ENCODE results near the gene EYS.

EYS gene

DNA sequence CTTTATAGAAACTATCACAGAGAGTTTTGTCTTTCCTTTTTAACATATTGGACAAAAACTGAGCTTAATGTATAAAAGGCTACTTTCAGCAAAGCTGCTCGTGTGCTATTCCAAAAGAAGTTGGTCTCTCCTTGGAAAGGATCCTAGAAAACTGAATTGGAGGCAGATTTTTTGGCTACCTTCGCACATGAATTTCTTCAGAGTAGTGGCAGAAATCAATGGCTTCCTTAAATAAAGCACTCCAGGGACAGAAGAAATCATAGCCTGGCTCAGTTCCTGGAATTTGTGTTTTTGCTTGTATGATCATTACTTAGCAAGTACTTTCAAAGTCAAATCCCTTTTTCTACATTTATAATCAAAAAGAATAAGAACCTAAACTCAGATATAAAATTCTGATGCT, 1291.1 kb downstream of the EYS start:
- no peak for DNase-seq

DNA sequence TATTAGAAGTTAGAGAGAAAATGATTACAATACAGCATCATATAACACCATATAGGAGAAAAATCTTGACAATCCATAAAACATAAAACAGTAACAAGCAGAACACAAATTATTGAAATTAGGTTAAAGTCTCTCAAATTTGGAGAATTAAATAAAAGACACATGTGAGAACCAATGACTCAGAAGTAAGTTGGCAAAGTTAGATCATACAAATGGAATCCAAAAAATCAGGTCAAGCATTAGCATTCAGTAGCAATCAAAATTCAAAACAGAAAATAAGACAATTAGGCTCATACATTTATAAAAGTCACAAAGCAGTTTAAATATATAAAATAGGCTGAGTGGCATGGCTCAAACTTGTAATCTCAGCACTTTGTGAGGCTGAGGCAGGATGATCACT, 1295.8 kb downstream of the EYS start:
- DNase-seq: no peak

DNA sequence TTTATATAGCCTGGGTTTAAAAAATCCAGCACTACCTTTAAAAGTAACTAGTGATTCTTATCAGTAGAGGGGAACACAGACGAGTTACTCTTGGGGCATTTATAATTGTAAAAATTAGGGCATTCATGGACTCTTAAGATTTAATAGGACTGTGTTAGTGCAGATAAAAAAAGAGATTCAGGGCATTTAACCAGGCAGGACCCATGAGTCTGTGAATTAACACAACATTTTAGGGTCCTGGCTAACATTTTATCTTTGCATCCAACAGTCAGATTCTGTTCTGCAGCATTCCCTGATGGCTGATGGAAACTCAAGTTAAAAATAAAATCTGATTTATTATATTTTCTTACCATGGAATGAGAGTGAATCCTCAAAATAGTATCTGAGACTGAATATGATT, 1297.1 kb downstream of the EYS start:
- no peak for DNase-seq

DNA sequence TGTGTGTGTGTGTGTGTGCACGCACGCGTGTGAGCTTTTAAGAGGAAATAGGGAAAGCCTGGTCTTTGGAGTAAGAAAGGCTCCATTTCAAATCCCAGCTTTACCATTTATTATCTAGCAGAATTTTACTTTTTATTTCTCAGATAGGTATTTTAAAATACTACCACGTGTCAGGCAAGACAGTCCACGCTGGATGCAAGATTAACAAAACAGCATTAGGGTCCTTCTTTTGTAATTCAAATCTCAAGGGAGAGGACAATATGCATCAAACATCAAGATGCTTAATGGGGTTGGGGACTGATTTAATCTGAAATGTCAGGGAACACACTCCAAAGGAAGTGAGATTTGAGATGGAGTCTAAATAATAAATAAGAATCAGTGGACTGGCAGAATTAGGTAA, 1302.6 kb downstream of the EYS start:
- DNase-seq: no peak

DNA sequence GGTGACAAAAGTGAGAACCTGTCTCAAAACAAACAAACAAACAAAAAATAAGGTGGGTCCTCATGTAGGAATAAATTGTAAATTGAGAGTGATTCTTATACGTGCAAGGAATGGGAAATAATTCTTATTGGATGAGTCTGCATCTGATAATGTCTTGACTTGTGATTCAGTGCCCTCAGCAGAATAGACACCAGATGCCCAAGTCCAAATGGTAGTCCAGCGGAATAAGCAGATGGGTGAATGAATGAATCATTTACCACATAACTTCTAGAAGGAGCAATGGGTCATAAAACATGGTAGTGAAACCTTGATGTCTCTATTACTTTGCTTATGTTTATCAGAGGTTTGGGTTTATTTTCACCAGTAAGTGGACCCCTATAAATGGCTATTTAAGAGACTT, 1323.7 kb downstream of the EYS start:
- DNase-seq: no peak

DNA sequence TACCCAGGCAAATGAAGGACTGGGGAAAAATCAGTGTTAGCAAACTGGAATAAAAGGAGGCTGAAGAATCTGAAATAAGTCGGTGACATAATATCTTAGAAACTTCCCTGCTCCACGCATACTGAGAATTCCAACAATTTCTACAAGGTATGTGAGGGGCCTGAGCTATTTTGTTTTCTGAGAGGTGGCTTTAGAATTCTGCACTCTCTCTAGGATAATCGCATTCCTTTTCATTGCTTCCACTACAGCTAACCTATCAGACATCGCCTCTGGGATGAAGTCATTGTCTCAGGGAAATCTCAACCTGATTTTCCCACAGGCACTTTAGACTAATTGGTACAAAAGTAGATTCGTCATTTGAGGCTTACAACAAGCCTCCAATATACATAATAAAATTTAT, 1330.6 kb downstream of the EYS start:
- DNase-seq: no peak

DNA sequence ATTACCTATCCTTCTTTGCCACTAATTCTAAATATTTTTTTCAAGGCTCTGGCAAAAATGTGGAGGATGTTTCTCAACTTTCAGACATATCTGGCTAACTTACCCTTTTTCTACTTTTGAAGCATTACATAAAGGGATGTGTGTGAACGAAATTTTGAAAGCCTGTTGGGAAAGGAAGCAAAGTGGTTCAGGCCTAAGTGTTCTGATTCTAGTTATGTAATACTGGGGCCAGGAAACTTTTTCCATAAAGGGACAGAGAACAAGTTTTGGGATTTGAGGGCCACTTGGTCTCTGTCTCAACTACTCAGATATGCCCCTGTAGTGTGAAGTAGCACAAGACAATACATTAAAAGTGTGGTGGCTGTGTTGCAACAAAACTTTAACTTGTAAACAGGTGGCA, 1349.6 kb downstream of the EYS start:
- no peak for DNase-seq

DNA sequence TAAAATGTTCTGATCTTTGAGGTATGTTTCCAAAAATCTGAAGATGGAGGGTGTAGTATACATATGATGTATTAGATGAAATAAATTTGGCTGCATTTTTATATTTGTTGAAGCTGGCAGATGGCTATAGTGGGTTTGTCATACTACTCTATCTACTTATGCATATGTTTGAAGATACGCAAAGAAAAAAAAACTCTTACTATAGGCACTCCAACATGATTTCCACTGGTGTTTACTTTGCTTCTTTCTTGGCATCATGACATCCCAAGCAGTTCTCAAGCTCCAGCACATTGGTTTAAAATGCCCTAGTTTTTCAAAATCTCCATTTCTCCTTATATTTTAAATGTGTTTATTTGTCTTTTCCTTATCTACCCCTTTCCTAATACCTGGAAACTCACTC, 1359.6 kb downstream of the EYS start:
- DNase-seq: no peak

DNA sequence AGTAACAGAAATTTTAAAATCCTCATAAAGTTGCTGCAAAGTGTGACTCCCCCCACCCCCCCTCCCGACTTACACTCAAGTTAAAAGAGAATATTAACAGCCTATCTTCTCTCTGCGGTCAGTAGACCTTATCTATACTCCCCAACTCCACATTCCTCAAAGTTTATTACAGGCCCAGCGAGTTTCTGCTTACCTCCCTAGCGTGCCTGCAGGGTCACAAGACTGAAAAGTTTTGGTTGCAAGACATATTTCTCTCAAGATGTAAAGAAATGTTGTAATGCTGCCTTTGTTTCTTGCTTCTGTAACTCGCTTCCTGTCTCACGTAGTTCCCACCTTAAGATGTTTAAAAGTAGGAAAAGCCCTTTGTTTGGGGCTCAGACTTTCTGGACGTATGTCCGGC, 1371.8 kb downstream of the EYS start:
- DNase-seq: no peak

DNA sequence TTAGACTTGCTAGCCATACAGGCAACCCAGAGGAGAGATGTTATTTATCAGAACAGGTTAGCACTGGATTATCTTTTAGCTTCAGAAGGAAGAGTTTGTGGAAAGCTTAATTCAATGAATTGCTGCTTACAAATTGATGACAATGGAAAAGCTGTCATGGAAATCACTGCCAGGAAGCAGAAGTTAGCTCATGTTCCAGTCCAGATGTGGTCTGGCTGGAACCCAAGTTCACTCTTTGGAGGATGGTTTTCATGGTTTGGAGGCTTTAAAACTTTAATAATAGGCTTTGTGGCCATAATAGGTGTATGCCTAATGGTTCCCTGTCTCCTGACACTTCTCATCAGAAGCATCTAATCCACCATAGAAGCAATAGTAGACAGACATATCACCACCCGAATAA, 1372.4 kb downstream of the EYS start:
- no peak for DNase-seq

DNA sequence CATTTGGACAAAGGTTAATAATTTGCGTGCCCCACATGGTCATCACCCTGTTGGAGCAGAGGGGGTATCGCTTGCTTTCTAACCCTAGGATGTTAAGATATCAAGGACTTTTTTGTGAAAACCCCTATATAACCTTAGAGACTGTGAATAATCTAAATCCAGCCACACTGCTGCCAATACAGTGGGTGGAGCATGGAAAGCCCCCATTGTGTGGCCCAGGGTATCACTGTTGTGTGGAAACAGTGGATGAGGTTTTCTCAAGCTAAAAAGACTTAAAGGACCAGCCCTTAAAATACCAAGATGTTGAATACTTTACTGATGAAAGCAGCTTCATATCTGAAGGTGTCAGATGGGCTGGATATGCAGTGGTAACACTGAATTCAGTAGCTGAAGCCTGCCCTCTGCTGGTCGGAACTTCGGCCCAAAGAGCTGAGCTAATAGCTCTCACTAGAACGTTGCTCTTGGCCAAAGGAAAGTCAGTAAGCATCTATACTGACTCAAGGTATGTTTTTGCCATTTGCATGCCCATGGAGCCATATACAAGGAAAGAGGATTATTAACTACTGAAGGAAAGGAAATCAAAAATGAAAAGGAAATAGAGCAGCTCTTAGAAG, 1376.2 kb downstream of the EYS start:
- DNase-seq: no peak

DNA sequence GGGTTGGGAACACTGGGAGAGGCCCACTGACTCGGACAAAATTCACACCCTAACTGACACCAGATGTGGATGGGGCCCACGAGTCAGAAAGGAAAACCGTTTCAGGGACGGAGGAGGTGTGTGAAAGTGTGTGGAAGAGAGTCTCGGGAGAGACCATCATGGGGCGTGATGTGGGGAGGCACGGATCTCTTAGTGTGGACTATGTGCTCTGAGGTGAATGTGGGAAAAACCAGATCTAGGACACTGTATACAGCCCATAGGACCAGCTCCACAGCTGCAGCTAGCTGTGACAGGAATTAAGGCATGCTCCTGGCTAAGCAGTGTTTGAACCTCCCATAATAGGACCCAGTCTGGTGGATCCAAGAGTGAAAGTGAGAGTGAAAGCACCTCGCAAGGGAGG, 1380.1 kb downstream of the EYS start:
- DNase-seq: no peak

DNA sequence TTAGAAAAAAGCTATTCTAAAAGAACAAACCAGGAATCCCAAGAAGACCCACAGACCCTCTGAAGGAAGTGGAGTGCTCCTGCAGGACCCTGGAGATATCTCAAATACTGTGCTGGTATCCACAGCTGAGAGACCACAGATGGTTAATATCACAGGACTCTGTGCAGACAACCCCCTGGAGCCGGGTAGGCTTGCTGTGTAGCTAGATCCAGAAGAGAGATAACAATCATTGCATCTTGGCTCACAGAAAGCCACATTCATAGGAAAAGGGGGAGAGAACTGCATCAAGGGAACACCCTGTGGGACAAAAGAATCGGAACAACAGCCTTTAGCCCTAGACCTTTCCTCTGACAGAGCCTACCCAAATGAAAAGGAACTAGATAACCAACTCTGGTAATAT, 1381.9 kb downstream of the EYS start:
- no peak for DNase-seq

DNA sequence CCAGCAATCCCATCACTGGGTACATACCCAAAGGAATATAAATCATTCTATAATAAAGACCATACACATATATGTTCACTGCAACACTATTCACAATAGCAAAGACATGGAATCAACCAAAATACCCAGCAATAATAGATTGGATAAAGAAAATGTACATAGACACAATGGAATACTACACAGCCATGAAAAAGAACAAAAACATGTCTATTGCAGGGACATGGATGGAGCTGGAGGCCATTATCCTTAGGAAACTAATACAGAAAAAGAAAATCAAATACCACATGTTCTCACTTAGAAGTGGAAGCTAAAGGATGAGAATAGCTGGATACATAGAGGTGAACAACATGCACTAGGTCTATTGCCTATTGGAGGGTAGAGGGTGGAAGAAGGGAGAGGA, 1396.8 kb downstream of the EYS start:
- no peak for DNase-seq

DNA sequence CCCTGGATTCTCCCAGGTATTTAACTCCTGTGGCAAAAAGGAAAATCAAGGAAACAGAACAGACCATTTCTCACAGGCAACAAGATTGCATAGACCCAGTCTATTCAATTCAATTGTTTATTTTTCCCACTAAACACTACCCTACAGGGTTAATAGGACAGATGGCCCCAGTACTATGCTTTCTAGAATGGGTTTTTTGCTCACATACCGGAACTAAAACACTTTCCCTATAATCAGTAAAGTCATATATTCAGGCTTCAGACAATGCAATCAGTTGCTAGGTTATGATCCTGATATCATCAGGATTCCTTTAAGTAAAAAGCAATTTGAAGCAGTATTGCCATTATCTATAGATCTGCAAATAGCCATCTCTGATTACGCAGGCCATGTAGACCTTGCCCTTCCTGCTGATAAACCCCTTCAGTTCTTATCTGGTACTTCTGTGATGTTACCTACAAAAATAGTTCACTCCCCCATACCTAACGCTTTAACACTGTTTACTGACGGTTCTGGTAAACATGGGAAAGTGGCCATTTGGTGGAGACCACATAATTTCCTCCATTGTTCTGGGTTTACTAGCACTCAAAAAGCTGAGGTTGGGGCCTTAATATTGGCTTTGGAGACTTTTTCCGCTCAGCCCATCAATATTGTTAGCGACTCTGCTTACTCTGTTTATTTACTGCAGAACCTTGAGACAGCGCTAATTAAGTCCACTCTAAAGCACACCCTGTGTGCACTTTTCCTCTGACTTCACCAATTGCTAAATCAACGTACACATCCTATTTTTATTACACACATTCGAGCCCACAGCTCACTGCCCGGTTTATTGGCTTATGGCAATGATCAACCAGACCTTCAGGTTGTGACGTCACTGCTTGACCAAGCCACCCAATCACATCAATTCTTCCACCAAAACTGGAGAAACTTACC, 1405.5 kb downstream of the EYS start:
- no peak for DNase-seq

DNA sequence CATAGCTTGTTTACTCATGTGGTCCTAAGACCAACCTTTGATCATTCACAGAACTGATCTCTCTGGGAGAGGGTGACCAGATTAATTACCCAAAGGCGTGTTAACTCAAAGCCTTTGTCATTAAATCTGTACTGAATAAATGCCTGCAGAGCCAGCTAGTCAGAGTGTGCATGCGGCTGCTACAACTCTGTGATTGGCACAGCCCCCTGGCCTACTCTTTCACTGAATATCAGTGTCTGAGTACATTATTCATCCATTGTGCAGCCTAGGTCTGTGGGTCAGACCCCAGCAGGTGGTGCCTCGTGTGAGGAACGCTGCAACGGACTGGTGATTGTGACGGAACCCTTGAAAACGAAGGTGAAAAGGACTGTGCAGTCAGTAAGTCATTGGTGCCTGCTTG, 1407.8 kb downstream of the EYS start:
- DNase-seq: no peak

DNA sequence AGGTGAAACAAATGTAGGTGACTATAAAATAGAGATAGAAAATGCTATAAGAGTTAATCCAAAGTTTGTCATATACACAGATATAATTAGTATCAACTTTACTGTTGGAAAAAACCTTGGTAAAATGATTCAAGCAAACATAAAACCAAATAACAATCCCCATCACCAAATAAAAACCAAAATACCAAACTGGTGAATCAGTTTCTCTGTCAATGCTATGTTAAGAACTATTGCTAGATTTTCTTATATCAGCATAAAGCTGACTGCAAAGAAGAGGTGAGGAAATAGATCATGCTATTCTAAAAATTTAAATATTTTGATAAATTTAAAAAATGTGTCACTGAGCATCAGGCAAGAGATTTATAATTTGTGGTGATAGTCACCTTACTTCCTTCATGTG, 1413.0 kb downstream of the EYS start:
- DNase-seq: no peak

DNA sequence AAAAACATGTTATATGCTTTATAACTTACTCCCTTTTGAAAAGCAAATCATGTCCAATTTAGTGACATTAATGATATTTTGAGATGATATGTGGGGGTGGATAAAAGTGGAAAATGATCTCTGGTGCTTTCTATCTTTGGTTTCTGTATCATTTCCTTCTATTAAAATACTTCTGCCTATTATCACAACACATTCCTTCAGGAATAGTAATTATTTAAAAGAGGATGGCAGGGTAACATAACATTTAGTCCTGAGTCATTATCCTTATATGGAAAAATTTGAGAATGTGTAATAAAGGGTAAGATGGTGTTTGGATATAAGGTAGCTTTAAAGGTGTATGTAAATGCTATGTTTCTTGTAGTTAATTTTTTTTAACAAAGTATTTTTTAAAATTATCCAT, 1413.7 kb downstream of the EYS start:
- DNase-seq: no peak

DNA sequence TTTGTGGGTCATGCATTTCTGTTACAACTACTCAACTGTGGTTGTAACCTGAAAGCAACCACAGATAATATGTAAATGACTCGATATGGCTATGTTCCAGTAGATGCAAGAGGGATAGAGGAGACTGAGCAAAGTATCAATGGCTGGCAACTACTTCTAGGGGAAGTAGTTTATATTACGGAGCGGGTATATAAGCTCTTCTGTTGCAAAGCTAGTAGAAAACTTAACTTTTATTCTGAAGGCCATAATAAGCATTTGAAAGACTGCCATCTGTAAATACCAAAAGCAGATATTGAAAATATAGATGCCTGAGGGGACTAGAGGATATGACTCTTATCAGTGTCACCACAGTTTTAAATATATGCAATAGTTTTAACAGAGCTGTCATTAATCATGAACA, 1416.2 kb downstream of the EYS start:
- DNase-seq: no peak

DNA sequence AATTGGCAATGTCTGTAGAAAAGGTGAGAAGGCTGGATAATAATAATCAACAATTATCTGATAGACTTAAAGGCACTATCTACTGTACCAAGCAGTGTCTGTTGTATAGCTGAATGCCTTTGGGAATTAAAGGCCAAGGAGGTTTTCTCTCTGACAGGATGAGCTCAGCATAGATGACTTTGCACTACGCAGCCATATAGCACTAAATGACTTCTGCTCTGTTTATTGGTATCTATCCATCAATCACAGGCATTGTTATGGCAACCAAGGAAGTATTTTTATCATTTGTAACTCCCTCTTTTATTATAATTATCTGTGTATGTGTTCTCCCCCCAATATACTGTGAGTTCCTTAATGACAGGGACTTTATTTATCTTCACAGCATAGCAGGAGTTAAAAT, 1417.1 kb downstream of the EYS start:
- no peak for DNase-seq

DNA sequence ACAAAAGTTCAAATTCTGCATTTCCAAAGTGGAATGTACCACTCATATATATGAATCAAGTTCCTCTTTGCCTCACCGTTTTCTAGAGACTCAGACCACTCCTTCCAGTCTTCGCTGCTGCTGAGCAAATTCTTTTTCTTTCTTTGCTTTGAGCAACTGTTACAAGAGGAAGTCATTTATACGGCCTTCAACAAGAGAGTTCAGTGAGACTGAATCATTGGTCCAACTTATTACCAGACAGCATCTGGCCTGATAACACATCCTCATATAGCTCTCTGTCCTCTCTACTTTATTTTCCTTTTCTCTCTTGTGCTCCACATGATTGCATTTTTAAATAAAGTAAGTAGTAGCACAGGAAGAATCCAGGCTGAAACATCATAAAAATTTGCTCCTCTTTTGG, 1418.7 kb downstream of the EYS start:
- DNase-seq: no peak

DNA sequence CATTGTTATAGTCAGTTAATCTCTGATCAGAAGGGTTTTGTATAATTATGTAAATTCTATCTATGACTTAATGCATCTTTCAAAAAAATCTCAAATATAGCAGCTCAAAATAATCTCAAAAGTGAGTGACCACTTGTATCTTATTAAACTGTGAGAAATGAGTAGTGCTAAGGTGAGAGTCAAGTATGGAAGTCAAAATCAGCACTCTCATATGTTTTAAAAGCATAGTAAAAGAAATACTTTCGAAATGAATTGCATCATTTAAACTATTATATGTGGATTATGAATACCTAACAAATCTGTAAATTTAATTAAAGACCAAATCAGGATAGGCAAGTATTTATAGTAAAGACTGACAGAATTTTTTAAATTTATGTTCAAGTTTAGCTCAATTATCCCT, 1425.9 kb downstream of the EYS start:
- no peak for DNase-seq

DNA sequence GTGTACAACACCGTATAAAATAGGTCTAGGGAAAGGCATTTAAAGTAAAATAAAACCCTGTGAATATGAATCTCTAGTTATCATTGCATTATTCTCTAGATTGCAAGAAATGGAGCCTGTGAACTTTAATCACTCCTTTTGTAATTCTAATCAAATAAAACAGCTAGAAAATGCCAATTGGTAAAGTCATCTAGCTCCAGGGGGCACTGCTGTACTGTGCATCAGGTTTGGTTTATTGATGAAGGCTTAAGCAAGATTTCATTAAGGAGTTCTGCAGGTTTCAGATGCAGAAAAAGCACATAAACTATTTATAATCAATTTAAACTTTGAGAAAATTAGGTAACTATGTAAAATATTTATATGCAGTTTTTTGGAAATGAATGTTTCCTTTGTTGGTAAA, 1426.5 kb downstream of the EYS start:
- no peak for DNase-seq

DNA sequence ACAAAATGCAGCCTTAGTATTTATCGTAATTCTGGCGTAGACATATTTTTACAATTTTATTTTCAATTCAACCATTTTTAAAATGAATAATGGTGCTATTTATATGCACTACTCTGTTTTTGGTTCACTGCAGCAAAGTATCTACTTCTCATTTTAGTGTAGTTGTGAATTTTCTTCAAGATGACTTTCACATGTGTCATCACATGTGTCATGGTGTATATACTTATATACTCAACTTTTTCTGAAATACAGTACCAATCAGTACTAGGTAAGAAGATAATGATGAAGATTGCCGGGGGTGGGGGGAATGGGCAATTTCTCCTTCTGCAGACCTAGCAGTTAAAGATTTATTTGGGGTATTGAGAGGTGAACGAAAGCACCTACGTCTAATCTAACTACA, 1436.9 kb downstream of the EYS start:
- no peak for DNase-seq

DNA sequence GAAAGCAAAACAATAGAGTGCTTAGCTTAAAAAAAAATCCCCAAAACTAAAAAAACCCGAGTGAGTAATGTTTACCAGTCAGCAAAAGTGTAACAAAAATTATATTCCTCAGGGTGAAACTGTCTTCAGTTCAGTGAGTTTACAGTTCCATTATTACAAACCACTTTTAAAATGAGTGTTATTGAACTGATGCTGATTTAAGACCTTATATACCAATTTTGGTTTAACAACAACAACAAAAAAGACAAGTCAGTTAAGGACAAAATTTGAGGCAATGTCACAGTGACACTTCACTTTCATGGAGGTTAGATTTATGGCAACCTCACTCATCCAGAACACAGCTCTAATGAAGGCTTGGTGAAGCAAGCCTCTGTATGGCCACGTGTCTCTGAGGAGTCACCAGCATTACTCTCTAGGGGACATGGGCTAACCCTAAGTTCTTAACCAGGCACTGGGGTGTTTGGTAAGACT, 1440.6 kb downstream of the EYS start:
- DNase-seq: no peak
